ENCODE results near the gene NMNAT1.

The NMNAT1 gene

DNA sequence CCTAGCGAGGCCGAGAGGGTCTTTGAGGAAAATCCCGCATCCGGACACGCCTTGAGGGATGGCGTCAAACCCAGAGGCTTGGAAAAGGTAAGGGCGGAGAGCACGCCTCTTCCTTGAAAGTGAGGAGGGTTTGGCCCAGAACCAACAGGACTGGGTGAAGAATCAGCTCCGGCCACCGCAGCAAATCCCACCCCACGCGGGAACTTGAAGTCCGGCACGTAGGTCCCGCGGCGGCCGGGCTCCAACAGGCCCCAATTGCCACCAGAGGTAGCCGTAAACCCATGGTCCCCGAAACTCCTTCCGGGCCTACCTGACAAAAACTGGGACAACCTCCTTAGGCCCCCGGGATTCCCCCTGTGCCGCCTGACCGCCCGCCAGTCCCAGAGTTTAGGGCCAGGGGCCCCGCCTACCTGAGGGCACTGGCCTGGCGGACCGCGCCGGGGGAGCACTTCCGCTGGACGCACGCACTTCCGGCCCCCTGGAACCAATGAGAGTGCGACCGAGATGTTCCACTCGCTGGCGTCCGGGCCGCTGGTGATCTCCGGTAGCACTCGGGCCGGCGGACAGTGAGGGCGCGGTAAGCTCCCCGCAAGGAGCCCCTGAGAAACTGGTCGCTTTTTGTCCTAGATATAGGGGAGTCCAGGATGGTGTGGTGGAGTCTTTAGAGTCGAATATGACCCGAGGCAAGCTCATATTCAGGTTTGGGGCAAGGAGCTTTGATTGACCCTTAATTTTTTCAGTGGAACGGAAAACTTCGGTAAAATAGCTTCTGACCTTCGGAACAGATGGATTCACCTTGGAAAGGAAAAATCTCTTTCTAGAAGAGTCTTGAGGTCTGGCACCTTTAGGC, at the start of gene NMNAT1, which contains the start of gene LZIC:
Gene NMNAT1, plus strand, starts transcription at position 537 of the 850 bp plus-strand sequence. CDS start 28,599 bp downstream, outside the sequence.
Gene LZIC, minus strand, starts transcription at position 453 of the 850 bp plus-strand sequence. CDS start 6,772 bp downstream, outside the sequence.
- no CpG with 5 or more reads among the region's 53 CpGs for WGBS (ENCODE audit: insufficient coverage, insufficient read length)
- Histone ChIP-seq H3K4me1 (ENCODE audit: control insufficient read depth, insufficient read depth, low read length) (no peaks in the 10 kb centered on the region), H3K27me3 (ENCODE audit: control insufficient read depth, insufficient read depth, low read length) (no peaks in the 10 kb centered on the region), H3K36me3 (ENCODE audit: control insufficient read depth, insufficient read depth, low read length) (no peaks in the 10 kb centered on the region), H3K27ac (ENCODE audit: low read length) (no peak within 1 kb of the TSS), H3K9me3 (ENCODE audit: control insufficient read depth, insufficient read depth, low read length) (no peaks in the 10 kb centered on the region), H3K4me3 (ENCODE audit: low read length) (peak within 1 kb of the TSS; percentile 85)
- DNase-seq (ENCODE audit: low read depth, low spot score) = peak; percentile 74

DNA sequence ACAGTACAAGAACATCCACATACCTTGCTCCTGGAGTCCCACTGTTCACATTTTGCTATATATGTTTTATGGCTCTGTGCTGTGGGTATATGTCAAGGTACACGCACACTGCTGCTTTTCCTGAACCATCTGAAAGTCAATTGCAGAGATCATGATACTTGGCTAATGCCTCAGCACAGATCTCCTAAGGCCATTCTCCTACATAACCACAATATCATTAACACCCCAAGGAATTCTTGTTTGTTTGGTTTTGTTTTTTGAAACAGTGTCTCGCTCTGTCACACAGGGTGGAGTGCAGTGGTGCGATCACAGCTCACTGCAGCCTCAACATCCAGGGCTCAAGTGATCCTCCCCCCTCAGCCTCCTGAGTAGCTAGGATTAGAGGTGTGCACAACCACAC, 49.2 kb upstream of the NMNAT1 start:
- no CpG with 5 or more reads among the region's 3 CpGs for WGBS (ENCODE audit: insufficient coverage, insufficient read length)
- H3K27ac ChIP-seq (ENCODE audit: low read length) = no peak overlapping the region
- H3K27me3 ChIP-seq (ENCODE audit: control insufficient read depth, insufficient read depth, low read length) = no peaks in the 10 kb centered on the region
- no peaks in the 10 kb centered on the region for H3K9me3 ChIP-seq (ENCODE audit: control insufficient read depth, insufficient read depth, low read length)
- no peaks in the 10 kb centered on the region for H3K36me3 ChIP-seq (ENCODE audit: control insufficient read depth, insufficient read depth, low read length)
- peaks cover 6% of the 10 kb centered on the region; the same call in 1 of the 2 replicates for H3K4me1 ChIP-seq (ENCODE audit: control insufficient read depth, insufficient read depth, low read length)
- H3K4me3 ChIP-seq (ENCODE audit: low read length) = no peak overlapping the region
- DNase-seq (ENCODE audit: low read depth, low spot score) = no peak

- DNase-seq (ENCODE audit: low read depth, low spot score) = no peak
- H3K27me3 ChIP-seq (ENCODE audit: control insufficient read depth, insufficient read depth, low read length) = no peaks in the 10 kb centered on the region
- no peak overlapping the region for H3K27ac ChIP-seq (ENCODE audit: low read length)
- WGBS (ENCODE audit: insufficient coverage, insufficient read length) = no CpG with 5 or more reads among the region's 18 CpGs
- no peaks in the 10 kb centered on the region for H3K36me3 ChIP-seq (ENCODE audit: control insufficient read depth, insufficient read depth, low read length)
- H3K4me1 ChIP-seq (ENCODE audit: control insufficient read depth, insufficient read depth, low read length) = no peaks in the 10 kb centered on the region
- no peak overlapping the region for H3K4me3 ChIP-seq (ENCODE audit: low read length)
- H3K9me3 ChIP-seq (ENCODE audit: control insufficient read depth, insufficient read depth, low read length) = no peaks in the 10 kb centered on the region
Observed at GRCh38 chr1:9900142-9901043, 42.9 kb upstream of the NMNAT1 start.

DNA sequence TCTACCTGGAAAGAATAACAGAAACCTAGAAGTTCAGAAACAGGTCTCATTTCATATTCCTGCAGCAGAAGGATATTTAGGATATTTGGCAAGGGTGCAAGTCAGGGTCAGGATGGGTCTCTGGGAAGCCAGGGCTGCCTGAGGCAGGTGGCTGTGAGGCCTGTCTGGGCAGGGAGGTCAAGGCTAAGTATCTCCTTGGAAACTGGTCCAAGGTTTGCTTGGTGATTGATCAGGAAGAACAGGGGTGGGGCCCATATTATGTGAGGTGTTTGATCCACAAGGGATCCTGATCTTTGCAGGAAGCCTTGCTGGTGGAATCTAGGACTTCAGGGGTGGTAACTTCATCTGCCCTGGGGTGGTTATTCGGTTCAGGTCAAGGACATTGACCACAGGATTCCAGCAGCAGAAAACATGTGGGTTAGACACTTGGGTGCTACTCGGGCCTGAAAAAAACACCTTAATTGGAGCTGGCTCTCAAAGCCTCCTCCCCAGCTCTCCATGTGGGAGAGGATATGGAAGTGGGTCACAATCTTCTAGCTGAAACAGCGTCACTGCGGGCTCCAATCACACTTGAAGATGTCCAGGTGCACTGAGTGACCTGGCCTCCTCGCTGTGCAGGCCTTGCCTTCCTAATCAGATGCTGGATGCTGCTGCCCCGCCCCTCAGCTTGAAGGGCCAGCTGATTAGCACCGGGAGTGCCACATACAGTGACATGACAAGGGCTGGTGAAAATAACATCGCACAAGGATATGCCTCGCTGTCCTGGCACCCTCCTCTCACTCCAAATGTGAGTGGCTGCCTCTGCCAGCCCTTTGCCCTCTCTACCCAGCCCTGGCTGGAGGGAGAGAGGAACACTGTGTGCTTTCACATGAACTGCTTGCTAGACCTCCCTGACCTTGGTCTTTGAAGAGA, 41.9 kb upstream of the NMNAT1 start:
- no peaks in the 10 kb centered on the region for H3K27me3 ChIP-seq (ENCODE audit: control insufficient read depth, insufficient read depth, low read length)
- H3K9me3 ChIP-seq (ENCODE audit: control insufficient read depth, insufficient read depth, low read length) = no peaks in the 10 kb centered on the region
- no peak overlapping the region for H3K27ac ChIP-seq (ENCODE audit: low read length)
- DNase-seq (ENCODE audit: low read depth, low spot score) = no peak
- WGBS (ENCODE audit: insufficient coverage, insufficient read length) = no CpG with 5 or more reads among the region's 9 CpGs
- H3K4me3 ChIP-seq (ENCODE audit: low read length) = no peak overlapping the region
- H3K4me1 ChIP-seq (ENCODE audit: control insufficient read depth, insufficient read depth, low read length) = no peaks in the 10 kb centered on the region
- H3K36me3 ChIP-seq (ENCODE audit: control insufficient read depth, insufficient read depth, low read length) = no peaks in the 10 kb centered on the region

DNA sequence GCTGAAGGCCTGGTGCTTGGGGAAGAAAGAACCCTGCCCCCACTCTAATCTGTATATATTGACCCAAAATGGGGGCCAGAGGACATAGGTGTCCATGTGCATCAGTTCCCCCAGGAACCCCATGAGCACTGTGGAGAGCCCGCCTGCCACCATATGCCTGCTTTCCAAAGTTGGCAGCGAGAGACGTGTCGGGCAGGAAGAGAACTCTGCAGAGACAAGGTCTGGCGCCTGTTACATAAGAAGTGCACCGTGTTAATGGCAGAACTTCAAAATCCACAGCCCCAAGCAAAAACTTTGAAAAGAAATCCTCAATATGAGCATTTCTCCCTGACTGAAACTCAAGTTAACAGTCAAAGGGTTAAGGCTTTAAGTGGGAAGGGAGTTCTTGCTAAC, 41.2 kb upstream of the NMNAT1 start:
- Histone ChIP-seq H3K4me1 (ENCODE audit: control insufficient read depth, insufficient read depth, low read length) (no peaks in the 10 kb centered on the region), H3K4me3 (ENCODE audit: low read length) (no peak overlapping the region), H3K9me3 (ENCODE audit: control insufficient read depth, insufficient read depth, low read length) (no peaks in the 10 kb centered on the region), H3K27me3 (ENCODE audit: control insufficient read depth, insufficient read depth, low read length) (no peaks in the 10 kb centered on the region), H3K27ac (ENCODE audit: low read length) (no peak overlapping the region), H3K36me3 (ENCODE audit: control insufficient read depth, insufficient read depth, low read length) (no peaks in the 10 kb centered on the region)
- DNase-seq (ENCODE audit: low read depth, low spot score) = no peak
- WGBS (ENCODE audit: insufficient coverage, insufficient read length) = no CpG with 5 or more reads among the region's 6 CpGs

GRCh38 chr1:9903801-9904527, 39.3 kb upstream of the NMNAT1 start:
- DNase-seq (ENCODE audit: low read depth, low spot score) = no peak

GRCh38 chr1:9904596-9904995, 38.7 kb upstream of the NMNAT1 start:
- peaks cover 4% of the 10 kb centered on the region; the same call in 1 of the 2 replicates for H3K4me1 ChIP-seq (ENCODE audit: control insufficient read depth, insufficient read depth, low read length)
- H3K36me3 ChIP-seq (ENCODE audit: control insufficient read depth, insufficient read depth, low read length) = no peaks in the 10 kb centered on the region
- DNase-seq (ENCODE audit: low read depth, low spot score) = no peak
- no peak overlapping the region for H3K27ac ChIP-seq (ENCODE audit: low read length)
- H3K9me3 ChIP-seq (ENCODE audit: control insufficient read depth, insufficient read depth, low read length) = no peaks in the 10 kb centered on the region
- no peak overlapping the region for H3K4me3 ChIP-seq (ENCODE audit: low read length)
- no peaks in the 10 kb centered on the region for H3K27me3 ChIP-seq (ENCODE audit: control insufficient read depth, insufficient read depth, low read length)
- WGBS (ENCODE audit: insufficient coverage, insufficient read length) = no CpG with 5 or more reads among the region's 3 CpGs

More at GRCh38 chr1:9903801-9904527, 39.3 kb upstream of the NMNAT1 start:
- H3K4me3 ChIP-seq (ENCODE audit: low read length) = no peak overlapping the region
- no peak overlapping the region for H3K27ac ChIP-seq (ENCODE audit: low read length)
- no peaks in the 10 kb centered on the region for H3K27me3 ChIP-seq (ENCODE audit: control insufficient read depth, insufficient read depth, low read length)
- no peaks in the 10 kb centered on the region for H3K9me3 ChIP-seq (ENCODE audit: control insufficient read depth, insufficient read depth, low read length)
- peaks cover under 1% of the 10 kb centered on the region; the same call in 1 of the 2 replicates for H3K4me1 ChIP-seq (ENCODE audit: control insufficient read depth, insufficient read depth, low read length)
- H3K36me3 ChIP-seq (ENCODE audit: control insufficient read depth, insufficient read depth, low read length) = no peaks in the 10 kb centered on the region
- no CpG with 5 or more reads among the region's 9 CpGs for WGBS (ENCODE audit: insufficient coverage, insufficient read length)

DNA sequence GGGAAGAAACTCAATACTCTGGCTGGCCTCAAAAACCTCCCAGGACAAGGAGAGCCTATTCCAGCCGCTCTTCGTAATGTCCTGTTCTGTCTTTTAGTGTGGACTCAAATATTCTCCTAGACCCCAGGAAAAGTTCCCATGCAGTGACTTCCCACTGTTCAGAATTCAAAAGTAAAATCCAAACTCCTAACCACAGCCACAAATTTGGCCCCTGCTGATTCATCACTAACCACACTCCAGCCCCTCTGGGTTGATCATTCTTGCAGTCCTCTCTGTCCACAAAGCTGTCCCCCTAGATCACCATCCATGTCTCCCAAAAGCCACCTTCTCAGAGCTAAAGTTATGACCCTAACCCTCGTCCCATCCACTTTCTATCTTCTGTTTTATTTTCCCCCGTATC, 38.3 kb upstream of the NMNAT1 start:
- H3K4me3 ChIP-seq (ENCODE audit: low read length) = no peak overlapping the region
- WGBS (ENCODE audit: insufficient coverage, insufficient read length) = 100% methylated on average over 2 of the region's 4 CpGs
- H3K36me3 ChIP-seq (ENCODE audit: control insufficient read depth, insufficient read depth, low read length) = no peaks in the 10 kb centered on the region
- H3K9me3 ChIP-seq (ENCODE audit: control insufficient read depth, insufficient read depth, low read length) = no peaks in the 10 kb centered on the region
- no peaks in the 10 kb centered on the region for H3K27me3 ChIP-seq (ENCODE audit: control insufficient read depth, insufficient read depth, low read length)
- no peak overlapping the region for H3K27ac ChIP-seq (ENCODE audit: low read length)
- peaks cover 4% of the 10 kb centered on the region; the same call in 1 of the 2 replicates for H3K4me1 ChIP-seq (ENCODE audit: control insufficient read depth, insufficient read depth, low read length)
- DNase-seq (ENCODE audit: low read depth, low spot score) = no peak

DNA sequence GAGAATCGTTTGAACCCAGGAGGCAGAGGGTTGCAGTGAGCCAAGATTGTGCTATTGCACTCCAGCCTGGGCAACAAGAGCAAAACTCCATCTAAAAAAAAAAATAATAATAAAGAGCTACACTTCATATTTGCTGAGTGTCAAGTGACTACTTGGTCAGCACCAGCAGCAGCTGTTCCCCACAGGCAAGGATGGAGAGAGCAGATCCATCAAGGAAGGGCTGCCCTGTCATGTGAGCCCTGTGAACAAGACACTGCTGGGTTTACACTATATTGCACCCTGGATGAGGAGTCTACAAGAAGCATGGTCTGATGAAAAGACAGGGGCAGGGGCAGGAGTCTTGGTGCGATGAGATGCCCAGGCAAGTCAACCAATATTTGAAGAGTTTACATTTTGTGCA, 36.8 kb upstream of the NMNAT1 start:
- no peak overlapping the region for H3K4me3 ChIP-seq (ENCODE audit: low read length)
- peaks cover 4% of the 10 kb centered on the region; the same call in 1 of the 2 replicates for H3K4me1 ChIP-seq (ENCODE audit: control insufficient read depth, insufficient read depth, low read length)
- no peaks in the 10 kb centered on the region for H3K9me3 ChIP-seq (ENCODE audit: control insufficient read depth, insufficient read depth, low read length)
- DNase-seq (ENCODE audit: low read depth, low spot score) = no peak
- H3K36me3 ChIP-seq (ENCODE audit: control insufficient read depth, insufficient read depth, low read length) = no peaks in the 10 kb centered on the region
- H3K27me3 ChIP-seq (ENCODE audit: control insufficient read depth, insufficient read depth, low read length) = no peaks in the 10 kb centered on the region
- WGBS (ENCODE audit: insufficient coverage, insufficient read length) = no CpG with 5 or more reads among the region's 2 CpGs
- H3K27ac ChIP-seq (ENCODE audit: low read length) = no peak overlapping the region
